GM23248 (cell line): ENCODE results near the gene GOLGA1. TPM values are rescaled to one million over a fixed set of nuclear protein-coding genes. Genes with fewer than 3 reads are reported as not detected.

Source experiments
- DNase-seq: peaks from one replicate; pipeline ENCODE4 v3.0.0-alpha.2; 2015
- H2AFZ ChIP-seq: fragments of 200-600 bp; sonication (generic); 2 replicates; pipeline ENCODE4 v1.6.1; 2016; ENCODE audit warnings: antibody characterized with exemption
- H3F3A ChIP-seq: fragments of 200-600 bp; sonication (generic); 2 replicates; pipeline ENCODE4 v1.6.1; 2016; ENCODE audit warnings: mild to moderate bottlenecking, antibody characterized with exemption, mixed run types; ENCODE audit not compliant: insufficient read depth
- H3K27ac ChIP-seq: fragments of 200-600 bp; sonication (generic); 2 replicates; pipeline ENCODE4 v1.5.1; 2016; ENCODE audit warnings: mild to moderate bottlenecking
- H3K27me3 ChIP-seq: fragments of 200-600 bp; sonication (generic); replicated peaks from 2 replicates; pipeline ENCODE4 v1.6.1; 2016; ENCODE audit warnings: mild to moderate bottlenecking; ENCODE audit not compliant: insufficient read depth
- H3K36me3 ChIP-seq: fragments of 200-600 bp; sonication (generic); 2 replicates; pipeline ENCODE4 v1.6.1; 2016; ENCODE audit warnings: low read depth, mild to moderate bottlenecking
- H3K4me1 ChIP-seq: fragments of 200-600 bp; sonication (generic); 2 replicates; pipeline ENCODE4 v1.6.1; 2016; ENCODE audit warnings: mild to moderate bottlenecking; ENCODE audit not compliant: insufficient read depth
- H3K4me2 ChIP-seq: fragments of 200-600 bp; sonication (generic); one replicate; pipeline ENCODE4 v1.6.1; 2016; ENCODE audit warnings: mild to moderate bottlenecking; ENCODE audit not compliant: unreplicated experiment
- H3K4me3 ChIP-seq: fragments of 200-600 bp; sonication (generic); 2 replicates; pipeline ENCODE4 v1.5.1; 2016; ENCODE audit warnings: mild to moderate bottlenecking
- H3K79me2 ChIP-seq: fragments of 200-600 bp; sonication (generic); 2 replicates; pipeline ENCODE4 v1.6.1; 2016; ENCODE audit warnings: mild to moderate bottlenecking; ENCODE audit not compliant: insufficient read depth
- H3K9ac ChIP-seq: fragments of 200-600 bp; sonication (generic); 2 replicates; pipeline ENCODE4 v1.6.1; 2016; ENCODE audit warnings: mild to moderate bottlenecking
- H3K9me2 ChIP-seq: fragments of 200-600 bp; sonication (generic); 2 replicates; pipeline ENCODE4 v1.6.1; 2016; ENCODE audit warnings: mixed run types, mild to moderate bottlenecking, moderate library complexity; ENCODE audit not compliant: insufficient read depth
- H3K9me3 ChIP-seq: fragments of 200-600 bp; sonication (generic); one replicate; pipeline ENCODE4 v1.6.1; 2017; ENCODE audit warnings: low read depth
- H4K20me1 ChIP-seq: fragments of 200-600 bp; sonication (generic); 2 replicates; pipeline ENCODE4 v1.6.0; 2016; ENCODE audit not compliant: insufficient read depth
- EZH2 ChIP-seq: fragments of 200-600 bp; sonication (generic); IDR thresholded peaks from 2 replicates; pipeline ENCODE4 v1.6.1; 2018; ENCODE audit warnings: antibody characterized with exemption, mild to moderate bottlenecking; ENCODE audit not compliant: insufficient read depth, poor library complexity, severe bottlenecking
- EZH2phosphoT487 ChIP-seq: fragments of 200-600 bp; sonication (generic); IDR thresholded peaks from 2 replicates; pipeline ENCODE4 v1.6.1; 2018; ENCODE audit warnings: antibody characterized with exemption, moderate library complexity, mild to moderate bottlenecking, low read depth; ENCODE audit not compliant: insufficient read depth
- WGBS, 2 experiments: methylation state at CpG; one replicate each; pipeline ENCODE4 v1.1.6; 2015 to 2017; ENCODE audit warnings: low lambda C conversion rate in 2 of 2, low coverage in 1 of 2; ENCODE audit errors: missing lambda C conversion rate in 2 of 2; 5-methylcytosine and 5-hydroxymethylcytosine counted together
- in situ Hi-C: fragments of 300-500 bp; cut with MboI; formaldehyde crosslinking; loops from 2 replicates; pipeline ENCODE4 v1.15.0; 2020
- polyA plus RNA-seq: library from polyadenylated mRNA; unstranded; fragments of >200 nt; fragmentation: Nextera tagmentation; extraction: Ambion mirVana; gene quantifications from 2 replicates; pipeline ENCODE4 v1.2.1, GENCODE V29; 2016
- total RNA-seq: library from RNA; depleted of rRNA; stranded (reverse); fragments of >200 nt; shearing (Covaris generic); gene quantifications from 2 replicates; pipeline ENCODE4 v1.2.3, GENCODE V29; 2014

GOLGA1 gene
- total and polyA plus RNA-seq, 2 experiments from 2014 or later, result 12.4 to 15.3 TPM

DNA sequence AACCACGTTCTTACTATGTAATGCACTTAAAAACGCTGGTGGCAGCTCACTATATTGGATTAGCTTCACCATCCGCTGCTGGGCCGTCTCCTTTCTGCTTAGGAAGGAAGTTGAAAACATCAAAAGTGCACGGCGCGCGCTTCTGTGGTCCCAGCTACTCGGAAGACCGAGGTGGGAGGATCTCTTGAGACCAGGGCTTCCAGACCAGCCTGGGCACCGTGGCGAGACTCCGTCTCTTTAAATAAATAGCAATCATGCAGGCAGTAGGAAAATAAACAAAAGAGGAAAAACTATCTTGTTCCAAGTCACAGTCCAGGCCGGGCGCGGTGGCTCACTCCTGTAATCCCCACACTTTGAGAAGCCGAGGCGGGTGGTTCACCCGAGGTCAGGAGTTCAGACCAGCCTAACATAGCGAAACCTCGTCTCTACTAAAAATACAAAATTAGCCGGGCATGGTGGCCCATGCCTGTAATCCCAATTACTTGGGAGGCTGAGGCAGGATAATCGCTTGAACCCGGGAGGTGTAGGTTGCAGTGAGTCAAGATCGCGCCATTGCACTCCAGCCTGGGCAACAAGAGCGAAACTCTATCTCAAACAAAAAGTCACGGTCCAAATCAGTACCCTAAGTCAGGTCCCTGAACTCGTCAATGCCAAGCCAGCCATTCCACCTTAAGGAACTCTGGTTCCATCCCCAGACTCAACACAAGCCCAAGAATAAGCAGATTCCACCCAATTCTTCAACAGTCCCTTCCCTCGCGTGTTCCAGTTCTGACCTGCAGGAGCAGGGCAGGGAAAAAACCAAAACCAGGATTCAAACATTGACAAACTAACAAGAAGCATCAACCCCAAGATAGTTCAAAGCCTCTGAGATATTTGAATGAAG is 1.0 kb upstream of the GOLGA1 start:
- no peaks in the 10 kb centered on the region for H3K9me2 ChIP-seq
- in situ Hi-C loops, result loop anchor here (25.0 kb wide), 1 partner anchor 195 kb away; the partner anchor contains the start of gene SCAI
- H3K36me3 ChIP-seq, result no peaks in the 10 kb centered on the region
- peak overlapping the region; percentile 90 for H3K4me3 ChIP-seq
- H4K20me1 ChIP-seq, result no peaks in the 10 kb centered on the region
- H3K27ac ChIP-seq, result peak overlapping the region; percentile 98
- peaks cover 10% of the 10 kb centered on the region; the same call in 1 of the 2 replicates for H3K4me1 ChIP-seq
- H3F3A ChIP-seq, result peaks cover 10% of the 10 kb centered on the region
- no peak for TF ChIP-seq EZH2phosphoT487
- no peak for TF ChIP-seq EZH2
- H3K79me2 ChIP-seq, result peaks cover 19% of the 10 kb centered on the region
- H3K9ac ChIP-seq, result peak overlapping the region; percentile 97
- H2AFZ ChIP-seq, result peak overlapping the region; percentile 92
- WGBS, 2 experiments, result 4% methylated on average over 31 of the region's 31 CpGs
- H3K4me2 ChIP-seq, result peak overlapping the region; percentile 88
- no peaks in the 10 kb centered on the region for H3K27me3 ChIP-seq
- peak; percentile 78 for DNase-seq
- H3K9me3 ChIP-seq, result no peaks in the 10 kb centered on the region

DNA sequence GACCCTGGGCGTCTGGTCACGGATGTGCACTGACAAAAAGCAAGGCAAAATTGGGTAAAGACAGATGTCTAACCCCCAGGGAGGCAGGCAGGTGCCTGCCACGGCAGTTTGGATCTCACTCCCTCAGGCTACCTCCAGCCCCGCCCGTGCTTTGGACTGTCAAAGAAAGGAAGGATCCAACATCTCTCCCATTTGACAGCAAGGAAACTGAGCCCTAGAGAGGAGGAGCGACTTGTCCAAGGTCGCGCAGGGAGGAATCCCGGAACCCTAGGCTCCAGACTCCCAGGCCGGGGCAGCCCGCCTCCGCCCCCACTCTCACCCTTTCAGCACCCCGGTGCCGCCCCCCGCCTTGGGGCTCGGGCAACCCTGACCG is 376 bp downstream of the GOLGA1 start:
- in situ Hi-C loops, result loop anchor here (25.0 kb wide), 1 partner anchor 197 kb away; the partner anchor contains the start of gene SCAI
- H3K4me3 ChIP-seq, result peak overlapping the region; percentile 90
- 1 to 4% methylated on average over 8 to 17 of the region's 17 CpGs for WGBS, 2 experiments

DNA sequence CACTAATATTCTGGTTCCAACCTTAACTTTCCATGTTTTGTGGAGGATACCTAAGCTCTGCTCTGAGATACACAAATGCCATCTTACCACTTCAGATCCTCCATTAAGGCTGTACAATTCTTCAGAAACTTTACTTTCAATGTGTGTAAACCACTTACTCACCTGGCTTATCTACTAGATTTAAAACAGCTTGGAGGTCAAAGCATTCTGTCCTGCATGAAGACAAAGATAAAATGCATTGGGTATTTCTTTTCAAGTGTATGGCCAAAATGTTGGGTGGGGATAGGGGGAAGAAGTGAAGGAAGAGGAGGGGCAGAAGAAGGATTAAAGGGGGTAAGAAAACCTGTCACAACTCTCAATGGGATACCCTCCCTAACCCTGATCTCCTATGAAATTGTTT is 939 bp downstream of the GOLGA1 start:
- H3K4me2 ChIP-seq, result peak overlapping the region; percentile 92
- TF ChIP-seq EZH2phosphoT487 (no peak), EZH2 (no peak)
- DNase-seq, result no peak
- H3K9ac ChIP-seq, result peak overlapping the region; percentile 97
- H2AFZ ChIP-seq, result peak overlapping the region; percentile 92
- H3K4me3 ChIP-seq, result peak overlapping the region; percentile 90
- no peaks in the 10 kb centered on the region for H3K27me3 ChIP-seq
- H4K20me1 ChIP-seq, result no peaks in the 10 kb centered on the region
- H3K79me2 ChIP-seq, result peaks cover 19% of the 10 kb centered on the region
- no peak overlapping the region for H3K27ac ChIP-seq
- no peaks in the 10 kb centered on the region for H3K9me2 ChIP-seq
- H3K36me3 ChIP-seq, result peaks cover 7% of the 10 kb centered on the region
- H3K9me3 ChIP-seq, result no peaks in the 10 kb centered on the region
- H3K4me1 ChIP-seq, result peaks cover 12% of the 10 kb centered on the region
- H3F3A ChIP-seq, result peaks cover 17% of the 10 kb centered on the region
- in situ Hi-C loops, result loop anchor here (25.0 kb wide), 1 partner anchor 197 kb away; the partner anchor contains the start of gene SCAI

More for the DNA sequence above, 376 bp downstream of the GOLGA1 start:
- Histone ChIP-seq H3K9ac (peak overlapping the region; percentile 97), H3K27ac (peak overlapping the region; percentile 98), H3K36me3 (peaks cover 7% of the 10 kb centered on the region), H3F3A (peaks cover 12% of the 10 kb centered on the region), H3K4me2 (peak overlapping the region; percentile 92), H2AFZ (peak overlapping the region; percentile 92), H3K9me3 (no peaks in the 10 kb centered on the region), H3K9me2 (no peaks in the 10 kb centered on the region), H4K20me1 (no peaks in the 10 kb centered on the region), H3K27me3 (no peaks in the 10 kb centered on the region), H3K4me1 (peaks cover 10% of the 10 kb centered on the region; the same call in 1 of the 2 replicates), H3K79me2 (peaks cover 19% of the 10 kb centered on the region)
- TF ChIP-seq EZH2, result no peak
- no peak for TF ChIP-seq EZH2phosphoT487
- no peak for DNase-seq

DNA sequence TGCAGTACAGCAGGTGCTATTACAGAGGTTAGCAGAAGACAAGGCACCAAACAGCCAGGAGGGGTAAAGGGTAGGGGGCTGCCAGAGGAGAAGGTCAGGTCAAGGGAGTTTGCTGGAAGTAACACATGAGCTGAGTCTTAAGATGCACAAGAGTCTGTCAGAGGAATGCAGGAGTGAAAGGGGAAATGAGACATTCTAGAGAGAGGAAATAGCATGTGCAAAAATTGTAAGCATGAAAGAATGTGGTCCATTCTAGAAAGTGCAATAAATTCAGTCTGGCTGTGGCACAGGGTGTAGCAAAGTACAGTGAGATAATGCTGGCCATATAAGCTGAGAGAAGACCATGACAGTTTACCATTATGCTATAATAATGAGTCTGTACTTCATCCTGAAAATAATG is 6.6 kb downstream of the GOLGA1 start:
- no peak overlapping the region for H3K9ac ChIP-seq
- no peaks in the 10 kb centered on the region for H3K9me3 ChIP-seq
- H3K27ac ChIP-seq, result peak overlapping the region; percentile 5; the same call in 1 of the 2 replicates
- peak; percentile 65 for DNase-seq
- no peaks in the 10 kb centered on the region; the same call in 1 of the 2 replicates for H3K79me2 ChIP-seq
- no peaks in the 10 kb centered on the region for H4K20me1 ChIP-seq
- peak overlapping the region; percentile 43 for H3K4me2 ChIP-seq
- H3K36me3 ChIP-seq, result peaks cover 21% of the 10 kb centered on the region
- H3K27me3 ChIP-seq, result no peaks in the 10 kb centered on the region
- H3K4me1 ChIP-seq, result peaks cover 14% of the 10 kb centered on the region
- no peak overlapping the region for H3K4me3 ChIP-seq
- H3K9me2 ChIP-seq, result no peaks in the 10 kb centered on the region
- TF ChIP-seq EZH2 (no peak), EZH2phosphoT487 (no peak)
- in situ Hi-C loops, result loop anchor here (25.0 kb wide), 1 partner anchor 203 kb away; the partner anchor contains the start of gene SCAI
- no peak overlapping the region for H2AFZ ChIP-seq
- peaks cover 13% of the 10 kb centered on the region; the same call in 1 of the 2 replicates for H3F3A ChIP-seq
